Measurements from ENCODE around the gene NR3C1. TPM values are rescaled to one million over a fixed set of nuclear protein-coding genes. Genes with fewer than 3 reads are reported as not detected.
A peak's percentile ranks its signal among the peaks of the same experiment; 100 is the strongest.

Gene NR3C1
- total RNA-seq, 2 donors from 2014 or later, result 9.5 to 20.5 TPM

DNA sequence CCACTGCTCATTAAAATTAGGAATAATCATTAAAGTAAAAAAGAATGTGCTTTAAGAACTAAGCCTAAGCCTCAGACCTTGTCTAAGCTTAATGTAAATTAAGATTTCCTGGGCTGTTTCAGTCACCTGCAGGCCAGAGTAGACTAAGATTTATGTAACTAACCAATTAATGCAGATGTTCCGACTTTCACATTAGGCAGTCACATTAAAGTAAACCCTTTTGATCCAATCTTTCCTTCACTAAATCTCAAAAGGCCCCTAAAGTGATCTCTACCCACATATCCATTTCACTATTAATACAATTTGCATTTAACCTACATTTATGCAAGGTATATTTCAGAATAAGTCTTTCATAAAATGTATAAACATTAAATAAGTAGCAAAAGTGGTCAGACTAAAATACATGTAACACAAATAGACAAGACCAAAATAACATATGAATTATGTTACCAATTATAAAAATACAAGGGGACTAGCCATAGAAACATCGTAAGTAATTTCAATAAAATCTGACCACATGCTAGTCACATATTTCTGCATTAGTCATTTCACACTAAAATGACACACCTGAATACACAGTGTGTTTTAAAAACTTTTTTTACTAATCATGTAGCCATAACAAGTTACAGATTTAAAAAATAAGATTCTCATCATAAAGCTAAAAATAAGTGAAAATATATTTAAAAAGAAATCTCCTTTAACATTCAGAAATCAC, 7.7 kb downstream of the NR3C1 start:
- peak overlapping the region; percentile 79 for H3K4me3 ChIP-seq (ENCODE audit: low read length)
- H3K27ac Mint-ChIP-seq, result no peak overlapping the region
- no peak overlapping the region for H3K9ac ChIP-seq (ENCODE audit: extremely low read depth, low read length, poor library complexity, severe bottlenecking)
- peaks cover 7% of the 10 kb centered on the region for H3K4me1 ChIP-seq (ENCODE audit: control insufficient read depth, insufficient read depth, low read length)
- no peak overlapping the region for H3K4me3 Mint-ChIP-seq
- H3K27me3 Mint-ChIP-seq (ENCODE audit: insufficient read depth), result peaks cover 11% of the 10 kb centered on the region
- peaks cover 8% of the 10 kb centered on the region for H3K36me3 ChIP-seq (ENCODE audit: control insufficient read depth, insufficient read depth, low read length)
- H3K4me1 Mint-ChIP-seq, result peaks cover 41% of the 10 kb centered on the region
- TF ChIP-seq, protein P1, sequence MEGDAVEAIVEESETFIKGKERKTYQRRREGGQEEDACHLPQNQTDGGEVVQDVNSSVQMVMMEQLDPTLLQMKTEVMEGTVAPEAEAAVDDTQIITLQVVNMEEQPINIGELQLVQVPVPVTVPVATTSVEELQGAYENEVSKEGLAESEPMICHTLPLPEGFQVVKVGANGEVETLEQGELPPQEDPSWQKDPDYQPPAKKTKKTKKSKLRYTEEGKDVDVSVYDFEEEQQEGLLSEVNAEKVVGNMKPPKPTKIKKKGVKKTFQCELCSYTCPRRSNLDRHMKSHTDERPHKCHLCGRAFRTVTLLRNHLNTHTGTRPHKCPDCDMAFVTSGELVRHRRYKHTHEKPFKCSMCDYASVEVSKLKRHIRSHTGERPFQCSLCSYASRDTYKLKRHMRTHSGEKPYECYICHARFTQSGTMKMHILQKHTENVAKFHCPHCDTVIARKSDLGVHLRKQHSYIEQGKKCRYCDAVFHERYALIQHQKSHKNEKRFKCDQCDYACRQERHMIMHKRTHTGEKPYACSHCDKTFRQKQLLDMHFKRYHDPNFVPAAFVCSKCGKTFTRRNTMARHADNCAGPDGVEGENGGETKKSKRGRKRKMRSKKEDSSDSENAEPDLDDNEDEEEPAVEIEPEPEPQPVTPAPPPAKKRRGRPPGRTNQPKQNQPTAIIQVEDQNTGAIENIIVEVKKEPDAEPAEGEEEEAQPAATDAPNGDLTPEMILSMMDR (conservative IDR thresholded peaks at IDR 0.05), result no peak
- 86 to 90% methylated on average over 2 of the region's 2 CpGs for WGBS, 2 experiments (ENCODE audit: insufficient coverage in 1 of 2, insufficient read length in 1 of 2)
- H3K9me3 Mint-ChIP-seq, result no peaks in the 10 kb centered on the region
- no peaks in the 10 kb centered on the region for H3K27me3 ChIP-seq (ENCODE audit: control insufficient read depth, insufficient read depth, low read length, poor library complexity, severe bottlenecking)
- no peak for DNase-seq
- H3K27ac ChIP-seq (ENCODE audit: low read depth, low read length), result no peak overlapping the region
- no peaks in the 10 kb centered on the region for H3K9me3 ChIP-seq (ENCODE audit: control insufficient read depth, low read length)
- peaks cover 13% of the 10 kb centered on the region for H3K36me3 Mint-ChIP-seq (ENCODE audit: low read depth)

DNA sequence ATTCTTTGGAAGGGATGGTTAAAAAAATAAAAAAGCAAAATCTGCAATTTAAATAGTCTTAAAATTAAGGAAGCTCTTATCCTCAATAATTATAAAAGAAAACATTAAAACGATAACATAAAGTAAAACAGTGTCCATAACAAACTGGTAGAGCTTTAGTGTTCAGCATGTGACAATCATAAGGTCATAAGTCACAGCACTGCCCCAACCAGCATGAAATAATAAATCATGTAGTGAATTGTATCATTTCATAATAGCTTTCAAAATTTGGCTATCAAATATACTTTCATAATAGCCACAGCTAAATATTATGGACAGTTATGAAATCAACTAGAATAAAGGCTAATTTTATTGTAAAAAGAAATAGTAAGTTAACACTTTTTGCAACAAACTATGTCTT, 10.0 kb downstream of the NR3C1 start:
- TF ChIP-seq, protein P1 (conservative IDR thresholded peaks at IDR 0.05), result no peak
- Histone ChIP-seq H3K4me3 (ENCODE audit: low read length) (no peak overlapping the region), H3K9ac (ENCODE audit: extremely low read depth, low read length, poor library complexity, severe bottlenecking) (no peak overlapping the region), H3K36me3 (ENCODE audit: control insufficient read depth, insufficient read depth, low read length) (peaks cover 8% of the 10 kb centered on the region), H3K27ac (ENCODE audit: low read depth, low read length) (no peak overlapping the region), H3K27me3 (ENCODE audit: control insufficient read depth, insufficient read depth, low read length, poor library complexity, severe bottlenecking) (no peaks in the 10 kb centered on the region), H3K9me3 (ENCODE audit: control insufficient read depth, low read length) (no peaks in the 10 kb centered on the region), H3K4me1 (ENCODE audit: control insufficient read depth, insufficient read depth, low read length) (no peaks in the 10 kb centered on the region)
- DNase-seq, result no peak
- Mint-ChIP-seq H3K36me3 (ENCODE audit: low read depth) (no peaks in the 10 kb centered on the region), H3K4me3 (no peak overlapping the region), H3K27me3 (ENCODE audit: insufficient read depth) (no peaks in the 10 kb centered on the region), H3K27ac (no peak overlapping the region), H3K4me1 (peaks cover 18% of the 10 kb centered on the region), H3K9me3 (no peaks in the 10 kb centered on the region)
- 92% methylated on average over 1 of the region's 1 CpG; no CpG with 5 or more reads in 1 of the 2 experiments for WGBS, 2 experiments (ENCODE audit: insufficient coverage in 1 of 2, insufficient read length in 1 of 2)

DNA sequence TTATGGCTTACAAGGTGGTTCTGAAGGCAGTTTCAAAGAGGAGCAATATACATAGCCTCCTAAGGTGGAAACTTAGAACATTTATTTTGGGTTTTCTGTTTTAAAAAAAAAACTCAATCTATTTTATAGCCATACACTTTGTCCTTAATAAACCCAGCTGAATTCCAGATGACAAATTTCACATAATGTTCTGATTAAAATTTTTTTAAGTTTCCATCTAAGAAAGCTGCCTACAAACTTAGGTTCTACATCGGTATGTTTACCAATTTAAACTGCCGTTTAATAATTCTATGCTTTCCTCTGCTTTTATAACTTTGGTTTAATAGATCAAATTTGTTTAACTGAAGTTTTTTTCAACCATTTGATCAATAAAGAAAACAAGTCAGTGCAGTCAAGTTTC, 12.5 kb downstream of the NR3C1 start:
- H3K27me3 ChIP-seq (ENCODE audit: control insufficient read depth, insufficient read depth, low read length, poor library complexity, severe bottlenecking), result no peaks in the 10 kb centered on the region
- no peak overlapping the region for H3K4me3 Mint-ChIP-seq
- H3K36me3 ChIP-seq (ENCODE audit: control insufficient read depth, insufficient read depth, low read length), result peaks cover 19% of the 10 kb centered on the region
- 95% methylated on average over 2 of the region's 2 CpGs; no CpG with 5 or more reads in 1 of the 2 experiments for WGBS, 2 experiments (ENCODE audit: insufficient coverage in 1 of 2, insufficient read length in 1 of 2)
- H3K27me3 Mint-ChIP-seq (ENCODE audit: insufficient read depth), result no peaks in the 10 kb centered on the region
- peaks cover 23% of the 10 kb centered on the region for H3K9me3 ChIP-seq (ENCODE audit: control insufficient read depth, low read length)
- H3K9ac ChIP-seq (ENCODE audit: extremely low read depth, low read length, poor library complexity, severe bottlenecking), result no peak overlapping the region
- DNase-seq, result no peak
- H3K36me3 Mint-ChIP-seq (ENCODE audit: low read depth), result peaks cover 13% of the 10 kb centered on the region
- H3K4me1 Mint-ChIP-seq, result peaks cover 7% of the 10 kb centered on the region
- no peak overlapping the region for H3K27ac ChIP-seq (ENCODE audit: low read depth, low read length)
- H3K9me3 Mint-ChIP-seq, result peaks cover 15% of the 10 kb centered on the region
- H3K4me3 ChIP-seq (ENCODE audit: low read length), result no peak overlapping the region
- H3K27ac Mint-ChIP-seq, result no peak overlapping the region
- H3K4me1 ChIP-seq (ENCODE audit: control insufficient read depth, insufficient read depth, low read length), result no peaks in the 10 kb centered on the region
- TF ChIP-seq, protein P1 (conservative IDR thresholded peaks at IDR 0.05), result no peak

Measured in endodermal cell (in vitro differentiated cells).